Pancreas (tissue), 10 donors: ENCODE data around the gene OR52H1. TPM values are rescaled to one million over a fixed set of nuclear protein-coding genes. Genes with fewer than 3 reads are reported as not detected.

ENCODE experiments used
- ATAC-seq, 4 donors: fragments of 200-7000 bp; cut with Tn5 transposase; one replicate each; pipeline versions ENCODE4 v1.8.0 to v1.9.1; 2020; ENCODE audit warnings: mild to moderate bottlenecking in 4 of 4, moderate library complexity in 4 of 4
- DNase-seq, 6 donors: peaks; one replicate each; pipeline ENCODE4 v3.0.0-alpha.2; 2020
- FAIRE-seq: peaks from 2 replicates; lab custom pipeline; 2012; peaks lifted over from hg19 to GRCh38; lab: Jason Lieb, UNC
- H3K27ac ChIP-seq, 4 donors: fragments of 200-600 bp; sonication (generic); 1 replicate in 3 of 4; 2 replicates in 1 of 4; pipeline versions ENCODE4 v1.5.0 to v1.8.0; 2020
- H3K27me3 ChIP-seq, 4 donors: fragments of 200-600 bp; one replicate each; pipeline ENCODE4 v1.8.0; 2021
- H3K36me3 ChIP-seq, 3 donors: fragments of 200-600 bp; sonication (generic) in 1 of 3; one replicate each; pipeline versions ENCODE4 v1.5.0 to v1.8.0; 2020 to 2021
- H3K4me1 ChIP-seq, 3 donors: fragments of 200-600 bp; one replicate each; pipeline ENCODE4 v1.8.0; 2021
- H3K4me3 ChIP-seq, 4 donors: fragments of 200-600 bp; sonication (generic) in 2 of 4; one replicate each; pipeline versions ENCODE4 v1.5.0 to v1.8.0; 2020 to 2021
- H3K9me3 ChIP-seq, 4 donors: fragments of 200-600 bp; one replicate each; pipeline ENCODE4 v1.8.0; 2021
- WGBS, 2 donors: extraction: QIAGEN DNeasy Blood & Tissue Kit; methylation state at CpG; one replicate each; pipeline ENCODE4 v1.1.7; 2013; 5-methylcytosine and 5-hydroxymethylcytosine counted together
- intact Hi-C, 3 donors: fragments of 100-400 bp; cut with DNase I; formaldehyde crosslinking; loops; one replicate each; pipeline versions ENCODE4 v1.11.1 to v1.14.2; 2022
- polyA plus RNA-seq, 2 donors: library from polyadenylated mRNA; stranded (reverse); fragments of 200-250 nt; gene quantifications; one replicate each; pipeline ENCODE4 v1.2.3, GENCODE V29; 2013
- total RNA-seq, 6 donors: library from RNA; stranded (reverse); fragmentation: NEBNext Ultra II Directional in 4 of 6; extraction: Animal tissue kit (Norgen Biotek cat#: 25700) in 4 of 6; gene quantifications; one replicate each; pipeline versions ENCODE4 v1.2.1 to v1.2.4, GENCODE V29; 2021 to 2023
- TF ChIP-seq, protein P1 (sequence below), 4 donors: fragments of 200-600 bp; sonication (generic) in 3 of 4; IDR thresholded peaks; one replicate each; pipeline versions ENCODE4 v1.5.0 to v1.8.0; 2021; ENCODE audit warnings: antibody characterized with exemption in 4 of 4
- donor health status: healthy with polysubstance abuse.
- donor health status: DM: no; HTN: no; CAD: no; lungs with moderate emphysema.
- donor health status: DM: no; HTN: no; CAD: no.
- donor health status: control.
- donor health status: control.
- donor health status: Bipolar disorder and iron deficiency.
- donor health status: DM: yes; HTN: yes; CAD: no.
- donor health status: DM: no; HTN: no; CAD: no.
- donor health status: DM: no; HTN: no; CAD: no.
- donor health status: DM: yes; HTN: yes; CAD: no.

The OR52H1 gene
- total RNA-seq (under 1 TPM in 4 of 6 donors, not detected in 2; 0.17 to 0.31 (median 0.25) TPM), polyA plus RNA-seq (not detected)

DNA sequence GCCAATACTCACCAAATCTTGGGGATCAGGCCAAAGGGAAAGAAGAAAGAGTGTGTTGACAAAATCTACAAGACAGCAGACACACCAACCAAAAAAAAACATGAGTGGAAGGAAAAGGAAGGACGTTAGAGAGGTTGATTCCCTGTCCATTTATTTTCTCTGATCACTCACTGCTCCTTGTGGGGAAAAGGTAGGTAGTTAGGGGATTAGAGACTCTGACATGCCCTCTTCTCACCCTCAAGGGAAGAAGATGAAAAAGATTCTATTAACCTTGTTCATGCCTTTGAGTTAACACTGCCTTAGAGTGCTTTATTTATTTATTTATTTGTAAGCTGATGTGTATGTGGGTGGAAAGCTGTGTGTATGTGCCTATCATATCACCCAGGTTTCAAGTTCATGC, at the start of gene OR52H1:
Gene OR52H1 (minus strand): TSS at position 101 of the 400 bp plus-strand sequence. CDS start 3,035 bp downstream, outside the sequence.
- TF ChIP-seq, protein P1, sequence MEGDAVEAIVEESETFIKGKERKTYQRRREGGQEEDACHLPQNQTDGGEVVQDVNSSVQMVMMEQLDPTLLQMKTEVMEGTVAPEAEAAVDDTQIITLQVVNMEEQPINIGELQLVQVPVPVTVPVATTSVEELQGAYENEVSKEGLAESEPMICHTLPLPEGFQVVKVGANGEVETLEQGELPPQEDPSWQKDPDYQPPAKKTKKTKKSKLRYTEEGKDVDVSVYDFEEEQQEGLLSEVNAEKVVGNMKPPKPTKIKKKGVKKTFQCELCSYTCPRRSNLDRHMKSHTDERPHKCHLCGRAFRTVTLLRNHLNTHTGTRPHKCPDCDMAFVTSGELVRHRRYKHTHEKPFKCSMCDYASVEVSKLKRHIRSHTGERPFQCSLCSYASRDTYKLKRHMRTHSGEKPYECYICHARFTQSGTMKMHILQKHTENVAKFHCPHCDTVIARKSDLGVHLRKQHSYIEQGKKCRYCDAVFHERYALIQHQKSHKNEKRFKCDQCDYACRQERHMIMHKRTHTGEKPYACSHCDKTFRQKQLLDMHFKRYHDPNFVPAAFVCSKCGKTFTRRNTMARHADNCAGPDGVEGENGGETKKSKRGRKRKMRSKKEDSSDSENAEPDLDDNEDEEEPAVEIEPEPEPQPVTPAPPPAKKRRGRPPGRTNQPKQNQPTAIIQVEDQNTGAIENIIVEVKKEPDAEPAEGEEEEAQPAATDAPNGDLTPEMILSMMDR (IDR thresholded peaks at IDR 0.05): no peak
- H3K9me3 ChIP-seq: no peaks in the 10 kb centered on the region
- intact Hi-C loops: no loop called here
- H3K27ac ChIP-seq: no peak within 1 kb of the TSS
- no peaks in the 10 kb centered on the region for H3K4me1 ChIP-seq
- 50 to 53% methylated on average over 1 of the region's 1 CpG for WGBS, 2 donors
- no peaks in the 10 kb centered on the region for H3K27me3 ChIP-seq
- no peak within 1 kb of the TSS for H3K4me3 ChIP-seq
- H3K36me3 ChIP-seq: no peaks in the 10 kb centered on the region
- FAIRE-seq: no peak
- no peak for ATAC-seq
- DNase-seq: no peak

GRCh38 chr11:5597953-5598352, 49.6 kb upstream of the OR52H1 start:
- H3K27ac ChIP-seq: no peak overlapping the region
- no peak for FAIRE-seq
- peaks cover 10 to 14% (median 13%) of the 10 kb centered on the region in 3 donors for H3K4me1 ChIP-seq
- no peak for ATAC-seq
- no peak overlapping the region for H3K4me3 ChIP-seq
- intact Hi-C loops: no loop called here
- no peaks in the 10 kb centered on the region for H3K9me3 ChIP-seq
- no peaks in the 10 kb centered on the region for H3K36me3 ChIP-seq
- TF ChIP-seq, protein P1 (IDR thresholded peaks at IDR 0.05): no peak
- no peaks in the 10 kb centered on the region for H3K27me3 ChIP-seq
- DNase-seq: no peak
- 36 to 39% methylated on average over 3 of the region's 3 CpGs for WGBS, 2 donors

GRCh38 chr11:5596607-5597201, 48.4 kb upstream of the OR52H1 start, which contains the start of gene TRIM6:
TSS of gene TRIM6 (plus strand) at chr11:5596637. CDS start at chr11:5596898, 261 bp downstream.
- FAIRE-seq: no peak
- intact Hi-C loops: no loop called here

DNA sequence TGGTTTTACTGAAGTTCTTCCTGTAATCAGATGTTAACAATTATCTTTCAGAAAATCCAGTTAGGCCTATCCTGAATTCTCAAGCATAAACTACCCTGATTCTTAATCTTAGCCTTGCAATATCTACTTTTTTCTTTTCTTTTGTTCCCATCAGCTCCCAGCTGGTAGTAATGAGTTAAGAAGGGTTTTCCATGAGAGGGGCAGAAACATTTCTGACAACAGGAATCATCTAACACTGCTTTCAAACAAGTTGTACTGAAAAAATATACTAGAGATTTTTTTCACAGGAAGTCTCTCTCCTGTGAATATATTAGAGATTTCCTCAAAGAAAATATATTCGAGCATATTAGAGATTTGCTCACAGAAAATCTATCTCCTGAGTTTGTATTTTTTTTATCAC, 44.8 kb upstream of the OR52H1 start:
- Histone ChIP-seq H3K36me3 (no peaks in the 10 kb centered on the region), H3K9me3 (no peaks in the 10 kb centered on the region), H3K4me1 (peaks cover under 1 to 7% (median 5%) of the 10 kb centered on the region in 3 donors), H3K27ac (no peak overlapping the region), H3K27me3 (no peaks in the 10 kb centered on the region), H3K4me3 (no peak overlapping the region)
- intact Hi-C loops: no loop called here
- 22% methylated on average over 1 of the region's 1 CpG for WGBS, 2 donors
- no peak for FAIRE-seq
- ATAC-seq: no peak
- no peak for DNase-seq
- TF ChIP-seq, protein P1 (IDR thresholded peaks at IDR 0.05): no peak

More at GRCh38 chr11:5596607-5597201, 48.4 kb upstream of the OR52H1 start, which contains the start of gene TRIM6:
- ATAC-seq (peak; percentile 63 to 71 (median 68)), DNase-seq (peak; percentile 34 to 66 (median 58))
- Histone ChIP-seq H3K4me1 (peaks cover 10 to 14% (median 13%) of the 10 kb centered on the region in 3 donors), H3K36me3 (no peaks in the 10 kb centered on the region), H3K9me3 (no peaks in the 10 kb centered on the region), H3K27ac (peak within 1 kb of the TSS in 2 of 4 donors; percentile 12 to 50), H3K27me3 (no peaks in the 10 kb centered on the region), H3K4me3 (peak within 1 kb of the TSS; percentile 7 to 48 (median 35))
- TF ChIP-seq, protein P1 (IDR thresholded peaks at IDR 0.05): no peak
- WGBS, 2 donors: 3 to 8% methylated on average over 20 of the region's 20 CpGs

- FAIRE-seq: no peak
- Histone ChIP-seq H3K36me3 (no peaks in the 10 kb centered on the region), H3K9me3 (no peaks in the 10 kb centered on the region), H3K4me3 (no peak overlapping the region), H3K4me1 (peaks cover 0 to 6% (median 0%) of the 10 kb centered on the region in 3 donors), H3K27ac (no peak overlapping the region), H3K27me3 (no peaks in the 10 kb centered on the region)
- 79 to 82% methylated on average over 5 of the region's 5 CpGs for WGBS, 2 donors
- TF ChIP-seq, protein P1 (IDR thresholded peaks at IDR 0.05): no peak
- no peak for ATAC-seq
- intact Hi-C loops: no loop called here
- no peak for DNase-seq
These were observed 44.3 kb upstream of the OR52H1 start for GRCh38 chr11:5592615-5593014.
